Sigmoid colon (tissue), 7 donors: ENCODE results near the gene SLC39A7. TPM values are rescaled to one million over a fixed set of nuclear protein-coding genes. Genes with fewer than 3 reads are reported as not detected.

Source experiments
- DNase-seq: peaks from one replicate; pipeline ENCODE4 v3.0.0-alpha.2; 2019
- H3K27ac ChIP-seq, 4 donors: fragments of 200-600 bp; sonication (generic); one replicate each; pipeline ENCODE4 v1.5.1; 2016 to 2019; ENCODE audit warnings: mild to moderate bottlenecking in 1 of 4
- H3K27me3 ChIP-seq, 3 donors: fragments of 200-600 bp; sonication (generic); one replicate each; pipeline ENCODE4 v1.5.1; 2019; ENCODE audit warnings: mild to moderate bottlenecking in 1 of 3
- H3K36me3 ChIP-seq, 4 donors: fragments of 200-600 bp; sonication (generic); one replicate each; pipeline ENCODE4 v1.5.1; 2016 to 2019
- H3K4me1 ChIP-seq, 4 donors: fragments of 200-600 bp; sonication (generic); one replicate each; pipeline ENCODE4 v1.5.1; 2017 to 2019
- H3K4me3 ChIP-seq, 4 donors: fragments of 200-600 bp; sonication (generic); one replicate each; pipeline ENCODE4 v1.5.1; 2017 to 2019; ENCODE audit warnings: mild to moderate bottlenecking in 2 of 4, moderate library complexity in 1 of 4
- H3K9me3 ChIP-seq, 4 donors: fragments of 200-600 bp in 3 of 4; sonication (generic) in 3 of 4; one replicate each; pipeline versions ENCODE4 v1.5.1 to v1.6.1; 2013 to 2019
- EP300 ChIP-seq, 4 donors: sonication (generic); formaldehyde crosslinking; IDR thresholded peaks; one replicate each; pipeline ENCODE4 v1.6.1; 2017; ENCODE audit warnings: antibody characterized with exemption in 4 of 4
- POLR2A ChIP-seq, 2 donors: fragments of 450-650 bp; IDR thresholded peaks; one replicate each; pipeline ENCODE4 v1.6.1; 2016; ENCODE audit warnings: antibody characterized with exemption in 2 of 2, mild to moderate bottlenecking in 2 of 2, moderate library complexity in 2 of 2
- POLR2AphosphoS5 ChIP-seq, 4 donors: sonication (generic); formaldehyde crosslinking; IDR thresholded peaks; one replicate each; pipeline ENCODE4 v1.6.1; 2017; ENCODE audit warnings: antibody characterized with exemption in 4 of 4
- WGBS, 2 donors: extraction: QIAGEN DNeasy Blood & Tissue Kit; methylation state at CpG; one replicate each; pipeline ENCODE4 v1.1.7; 2013; 5-methylcytosine and 5-hydroxymethylcytosine counted together
- intact Hi-C: fragments of 100-400 bp; cut with DNase I; formaldehyde crosslinking; loops from one replicate; pipeline ENCODE4 v1.15.1; 2023
- polyA plus RNA-seq, 3 donors: library from polyadenylated mRNA; stranded (reverse); fragments of 200-250 nt; gene quantifications; one replicate each; pipeline ENCODE4 v1.2.3, GENCODE V29; 2013
- total RNA-seq, 4 donors: library from RNA; depleted of rRNA; stranded (reverse); fragments of >200 nt; gene quantifications; one replicate each; pipeline ENCODE4 v1.1.0, GENCODE V29; 2016
- TF ChIP-seq, protein P1 (sequence below), 4 experiments: fragments of 450-650 bp in 3 of 4; fragments of 200-600 bp in 1 of 4; IDR thresholded peaks; one replicate each; pipeline ENCODE4 v1.5.1; 2016 to 2019; ENCODE audit warnings: antibody characterized with exemption in 4 of 4, mild to moderate bottlenecking in 3 of 4, moderate library complexity in 2 of 4
- donor health status: healthy with polysubstance abuse.
- donor health status: Bipolar disorder and iron deficiency.
- donor health status: healthy.

Gene SLC39A7
- total and polyA plus RNA-seq, 7 donors: 31.2 to 189 (median 49.6) TPM

GRCh38 chr6:33181141-33181540 is 19.5 kb upstream of the SLC39A7 start:
- Histone ChIP-seq H3K9me3 (no peaks in the 10 kb centered on the region), H3K27ac (no peak overlapping the region), H3K27me3 (no peaks in the 10 kb centered on the region), H3K36me3 (no peaks in the 10 kb centered on the region), H3K4me1 (no peaks in the 10 kb centered on the region), H3K4me3 (no peak overlapping the region)
- intact Hi-C loops: no loop called here
- 87 to 89% methylated on average over 7 of the region's 7 CpGs for WGBS, 2 donors
- no peak for DNase-seq
- no peak for TF ChIP-seq POLR2A (IDR thresholded peaks at IDR 0.05)
- TF ChIP-seq, protein P1, sequence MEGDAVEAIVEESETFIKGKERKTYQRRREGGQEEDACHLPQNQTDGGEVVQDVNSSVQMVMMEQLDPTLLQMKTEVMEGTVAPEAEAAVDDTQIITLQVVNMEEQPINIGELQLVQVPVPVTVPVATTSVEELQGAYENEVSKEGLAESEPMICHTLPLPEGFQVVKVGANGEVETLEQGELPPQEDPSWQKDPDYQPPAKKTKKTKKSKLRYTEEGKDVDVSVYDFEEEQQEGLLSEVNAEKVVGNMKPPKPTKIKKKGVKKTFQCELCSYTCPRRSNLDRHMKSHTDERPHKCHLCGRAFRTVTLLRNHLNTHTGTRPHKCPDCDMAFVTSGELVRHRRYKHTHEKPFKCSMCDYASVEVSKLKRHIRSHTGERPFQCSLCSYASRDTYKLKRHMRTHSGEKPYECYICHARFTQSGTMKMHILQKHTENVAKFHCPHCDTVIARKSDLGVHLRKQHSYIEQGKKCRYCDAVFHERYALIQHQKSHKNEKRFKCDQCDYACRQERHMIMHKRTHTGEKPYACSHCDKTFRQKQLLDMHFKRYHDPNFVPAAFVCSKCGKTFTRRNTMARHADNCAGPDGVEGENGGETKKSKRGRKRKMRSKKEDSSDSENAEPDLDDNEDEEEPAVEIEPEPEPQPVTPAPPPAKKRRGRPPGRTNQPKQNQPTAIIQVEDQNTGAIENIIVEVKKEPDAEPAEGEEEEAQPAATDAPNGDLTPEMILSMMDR (IDR thresholded peaks at IDR 0.05): no peak
- TF ChIP-seq POLR2AphosphoS5 (IDR thresholded peaks at IDR 0.05): no peak
- TF ChIP-seq EP300 (IDR thresholded peaks at IDR 0.05): no peak

- DNase-seq: no peak
- TF ChIP-seq, protein P1 (IDR thresholded peaks at IDR 0.05): no peak
- no peak for TF ChIP-seq EP300 (IDR thresholded peaks at IDR 0.05)
- no peak for TF ChIP-seq POLR2A (IDR thresholded peaks at IDR 0.05)
- TF ChIP-seq POLR2AphosphoS5 (IDR thresholded peaks at IDR 0.05): no peak
- Histone ChIP-seq H3K27ac (no peak overlapping the region), H3K27me3 (no peaks in the 10 kb centered on the region), H3K36me3 (no peaks in the 10 kb centered on the region), H3K4me3 (no peak overlapping the region), H3K9me3 (no peaks in the 10 kb centered on the region), H3K4me1 (no peaks in the 10 kb centered on the region)
- intact Hi-C loops: no loop called here
- WGBS, 2 donors: 73 to 81% methylated on average over 5 of the region's 5 CpGs
Observed at GRCh38 chr6:33183071-33183683, 17.5 kb upstream of the SLC39A7 start.

GRCh38 chr6:33185190-33185589 is 15.5 kb upstream of the SLC39A7 start:
- no peak for DNase-seq
- no peaks in the 10 kb centered on the region for H3K4me1 ChIP-seq
- no peaks in the 10 kb centered on the region for H3K27me3 ChIP-seq
- no peak overlapping the region for H3K27ac ChIP-seq
- TF ChIP-seq EP300 (IDR thresholded peaks at IDR 0.05) (no peak), POLR2AphosphoS5 (IDR thresholded peaks at IDR 0.05) (no peak), POLR2A (IDR thresholded peaks at IDR 0.05) (no peak)
- TF ChIP-seq, protein P1 (IDR thresholded peaks at IDR 0.05): no peak
- intact Hi-C loops: no loop called here
- WGBS, 2 donors: 75 to 79% methylated on average over 9 of the region's 9 CpGs
- no peaks in the 10 kb centered on the region for H3K9me3 ChIP-seq
- no peak overlapping the region for H3K4me3 ChIP-seq
- H3K36me3 ChIP-seq: no peaks in the 10 kb centered on the region

- no peaks in the 10 kb centered on the region for H3K36me3 ChIP-seq
- no peaks in the 10 kb centered on the region for H3K9me3 ChIP-seq
- no peaks in the 10 kb centered on the region for H3K4me1 ChIP-seq
- TF ChIP-seq POLR2A (IDR thresholded peaks at IDR 0.05) (no peak), POLR2AphosphoS5 (IDR thresholded peaks at IDR 0.05) (no peak), EP300 (IDR thresholded peaks at IDR 0.05) (no peak)
- TF ChIP-seq, protein P1 (IDR thresholded peaks at IDR 0.05): no peak
- DNase-seq: no peak
- peaks cover 0 to 3% (median 0%) of the 10 kb centered on the region in 3 donors for H3K27me3 ChIP-seq
- H3K27ac ChIP-seq: no peak overlapping the region
- H3K4me3 ChIP-seq: no peak overlapping the region
- 74 to 81% methylated on average over 4 of the region's 4 CpGs for WGBS, 2 donors
- intact Hi-C loops: no loop called here
Observed at GRCh38 chr6:33185654-33186187, 14.9 kb upstream of the SLC39A7 start.
